NT2/D1 (cell line): ENCODE data around the gene DEPDC1.
A peak's percentile ranks its signal among the peaks of the same experiment; 100 is the strongest.

Source experiments
- DNase-seq: peaks from one replicate; pipeline ENCODE4 v3.0.0-alpha.2; 2011; ENCODE audit warnings: low read depth, low spot score
- H3K27me3 ChIP-seq: 2 replicates; pipeline ENCODE4 v1.6.0; 2011; ENCODE audit warnings: mild to moderate bottlenecking; ENCODE audit not compliant: insufficient read length, insufficient read depth
- H3K36me3 ChIP-seq: 2 replicates; pipeline ENCODE4 v1.6.1; 2011; ENCODE audit warnings: mild to moderate bottlenecking, low read length, mixed read lengths; ENCODE audit not compliant: insufficient read depth, insufficient read length
- H3K4me1 ChIP-seq: 2 replicates; pipeline ENCODE4 v1.5.1; 2011; ENCODE audit not compliant: insufficient read depth, insufficient read length
- H3K4me3 ChIP-seq: 2 replicates; pipeline ENCODE4 v1.5.1; 2011; ENCODE audit warnings: low read depth; ENCODE audit not compliant: insufficient read length
- H3K9ac ChIP-seq: 2 replicates; pipeline ENCODE4 v1.6.0; 2011; ENCODE audit warnings: low read depth; ENCODE audit not compliant: insufficient read length
- H3K9me3 ChIP-seq: 2 replicates; pipeline ENCODE4 v1.5.1; 2011; ENCODE audit warnings: mild to moderate bottlenecking, low read length; ENCODE audit not compliant: insufficient read depth
- SUZ12 ChIP-seq: IDR thresholded peaks from 2 replicates; pipeline ENCODE4 v1.6.1; 2011; ENCODE audit not compliant: insufficient read length, insufficient read depth; ENCODE audit errors: extremely low read depth
- YY1 ChIP-seq: IDR thresholded peaks from 2 replicates; pipeline ENCODE4 v1.6.1; 2011; ENCODE audit not compliant: insufficient read length, insufficient read depth
- ZNF274 ChIP-seq: IDR thresholded peaks from 2 replicates; pipeline ENCODE4 v1.6.1; 2011; ENCODE audit warnings: mild to moderate bottlenecking, low read depth, low read length

Gene DEPDC1

GRCh38 chr1:68454534-68454933 lies 42.3 kb downstream of the DEPDC1 start:
- no peaks in the 10 kb centered on the region for H3K9me3 ChIP-seq
- no peaks in the 10 kb centered on the region for H3K27me3 ChIP-seq
- no peaks in the 10 kb centered on the region for H3K36me3 ChIP-seq
- H3K4me3 ChIP-seq, result no peak overlapping the region
- no peak for TF ChIP-seq SUZ12
- no peak for TF ChIP-seq ZNF274
- TF ChIP-seq YY1, result no peak
- H3K9ac ChIP-seq, result no peak overlapping the region
- DNase-seq, result no peak
- no peaks in the 10 kb centered on the region for H3K4me1 ChIP-seq

- TF ChIP-seq YY1, result no peak
- TF ChIP-seq ZNF274, result no peak
- TF ChIP-seq SUZ12, result no peak
- H3K4me1 ChIP-seq, result no peaks in the 10 kb centered on the region
Measured at GRCh38 chr1:68453060-68453670, 43.7 kb downstream of the DEPDC1 start.

GRCh38 chr1:68449901-68450300 lies 47.0 kb downstream of the DEPDC1 start, which contains the start of gene RPE65:
RPE65 (minus strand) TSS chr1:68449954; CDS start chr1:68449905, 49 bp downstream.
- Histone ChIP-seq H3K36me3 (no peaks in the 10 kb centered on the region), H3K9me3 (no peaks in the 10 kb centered on the region), H3K4me1 (no peaks in the 10 kb centered on the region), H3K9ac (no peak within 1 kb of the TSS), H3K4me3 (no peak within 1 kb of the TSS), H3K27me3 (no peaks in the 10 kb centered on the region)
- TF ChIP-seq YY1 (no peak), ZNF274 (no peak), SUZ12 (no peak)
- no peak for DNase-seq

More at GRCh38 chr1:68453060-68453670, 43.7 kb downstream of the DEPDC1 start:
- no peaks in the 10 kb centered on the region for H3K9me3 ChIP-seq
- H3K9ac ChIP-seq, result no peak overlapping the region
- no peak overlapping the region for H3K4me3 ChIP-seq
- H3K36me3 ChIP-seq, result no peaks in the 10 kb centered on the region
- DNase-seq, result no peak
- H3K27me3 ChIP-seq, result no peaks in the 10 kb centered on the region

GRCh38 chr1:68448365-68448764 lies 48.5 kb downstream of the DEPDC1 start:
- Histone ChIP-seq H3K36me3 (no peaks in the 10 kb centered on the region), H3K9me3 (no peaks in the 10 kb centered on the region), H3K9ac (no peak overlapping the region), H3K27me3 (no peaks in the 10 kb centered on the region), H3K4me1 (no peaks in the 10 kb centered on the region), H3K4me3 (no peak overlapping the region)
- no peak for DNase-seq
- TF ChIP-seq YY1 (no peak), ZNF274 (no peak), SUZ12 (no peak)

GRCh38 chr1:68445709-68446108 lies 51.2 kb downstream of the DEPDC1 start:
- H3K36me3 ChIP-seq, result no peaks in the 10 kb centered on the region
- no peak overlapping the region for H3K9ac ChIP-seq
- no peak for TF ChIP-seq YY1
- no peak for TF ChIP-seq ZNF274
- no peak for TF ChIP-seq SUZ12
- no peak for DNase-seq
- H3K4me1 ChIP-seq, result no peaks in the 10 kb centered on the region
- no peaks in the 10 kb centered on the region for H3K27me3 ChIP-seq
- H3K4me3 ChIP-seq, result no peak overlapping the region
- H3K9me3 ChIP-seq, result no peaks in the 10 kb centered on the region

- TF ChIP-seq ZNF274, result no peak
- no peak for TF ChIP-seq SUZ12
- no peak for TF ChIP-seq YY1
- Histone ChIP-seq H3K27me3 (no peaks in the 10 kb centered on the region), H3K9me3 (no peaks in the 10 kb centered on the region), H3K9ac (no peak overlapping the region), H3K4me3 (no peak overlapping the region), H3K36me3 (no peaks in the 10 kb centered on the region), H3K4me1 (no peaks in the 10 kb centered on the region)
- peak; percentile 39 for DNase-seq
Measured at GRCh38 chr1:68442822-68443556, 53.9 kb downstream of the DEPDC1 start.

- Histone ChIP-seq H3K4me3 (no peak overlapping the region), H3K36me3 (no peaks in the 10 kb centered on the region), H3K27me3 (no peaks in the 10 kb centered on the region), H3K9me3 (no peaks in the 10 kb centered on the region), H3K4me1 (no peaks in the 10 kb centered on the region), H3K9ac (no peak overlapping the region)
- no peak for DNase-seq
- TF ChIP-seq SUZ12 (no peak), ZNF274 (no peak)
Measured at GRCh38 chr1:68442006-68442405, 54.9 kb downstream of the DEPDC1 start.
